GM23248 (cell line): ENCODE measurements around the gene RAB1A.

ENCODE experiments used
- EZH2 ChIP-seq: fragments of 200-600 bp; sonication (generic); IDR thresholded peaks from 2 replicates; pipeline ENCODE4 v1.6.1; 2018; ENCODE audit warnings: antibody characterized with exemption, mild to moderate bottlenecking; ENCODE audit not compliant: insufficient read depth, poor library complexity, severe bottlenecking
- EZH2phosphoT487 ChIP-seq: fragments of 200-600 bp; sonication (generic); IDR thresholded peaks from 2 replicates; pipeline ENCODE4 v1.6.1; 2018; ENCODE audit warnings: antibody characterized with exemption, moderate library complexity, mild to moderate bottlenecking, low read depth; ENCODE audit not compliant: insufficient read depth

GRCh38 chr2:65064728-65065552, 65.0 kb downstream of the RAB1A start:
- TF ChIP-seq EZH2phosphoT487 (no peak), EZH2 (no peak)
